Ovary (tissue), 9 donors: Measurements from ENCODE around the gene MRTFA. TPM values are rescaled to one million over a fixed set of nuclear protein-coding genes. Genes with fewer than 3 reads are reported as not detected.
"Not testable (repeated sequence)": the region's sequence is repeated elsewhere in the genome, so short reads cannot be mapped to it uniquely, and the experiment has no call there.

Experiments used
- DNase-seq, 5 donors: peaks; one replicate each; pipeline ENCODE4 v3.0.0-alpha.2; 2019 to 2020
- H3K27ac ChIP-seq, 2 donors: fragments of 200-600 bp; one replicate each; pipeline versions ENCODE4 v1.5.1 to v1.8.0; 2019 to 2022
- H3K27me3 ChIP-seq: fragments of 200-600 bp; one replicate; pipeline ENCODE4 v1.8.0; 2022
- H3K36me3 ChIP-seq: fragments of 200-600 bp; sonication (generic); one replicate; pipeline ENCODE4 v1.5.1; 2019
- H3K4me1 ChIP-seq: one replicate; pipeline ENCODE4 v1.8.1; 2013; ENCODE audit warnings: mild to moderate bottlenecking, moderate library complexity; ENCODE audit not compliant: insufficient read depth
- H3K4me3 ChIP-seq: fragments of 200-600 bp; sonication (generic); one replicate; pipeline ENCODE4 v1.5.1; 2017
- H3K9me3 ChIP-seq, 2 donors: fragments of 200-600 bp in 1 of 2; sonication (generic) in 1 of 2; one replicate each; pipeline versions ENCODE4 v1.5.1 to v1.8.1; 2013 to 2019; ENCODE audit warnings: mild to moderate bottlenecking in 1 of 2, moderate library complexity in 1 of 2
- CTCF ChIP-seq, 3 donors: fragments of 450-650 bp in 2 of 3; fragments of 200-600 bp in 1 of 3; IDR thresholded peaks; one replicate each; pipeline versions ENCODE4 v1.5.1 to v1.8.0; 2016 to 2022; ENCODE audit warnings: antibody characterized with exemption in 3 of 3, mild to moderate bottlenecking in 1 of 3
- EP300 ChIP-seq: sonication (generic); formaldehyde crosslinking; IDR thresholded peaks from one replicate; pipeline ENCODE4 v1.6.1; 2017; ENCODE audit warnings: antibody characterized with exemption
- POLR2A ChIP-seq: fragments of 450-650 bp; IDR thresholded peaks from one replicate; pipeline ENCODE4 v1.6.1; 2017; ENCODE audit warnings: antibody characterized with exemption, mild to moderate bottlenecking, moderate library complexity
- WGBS, 3 donors: extraction: QIAGEN DNeasy Blood & Tissue Kit in 1 of 3; methylation state at CpG; one replicate each; pipeline versions ENCODE4 v1.1.5 to v1.1.7; 2013 to 2017; 5-methylcytosine and 5-hydroxymethylcytosine counted together
- intact Hi-C, 4 donors: fragments of 100-400 bp; cut with DNase I; formaldehyde crosslinking; loops; one replicate each; pipeline versions ENCODE4 v1.11.0 to v1.15.1; 2022 to 2023
- polyA plus RNA-seq, 2 donors: library from polyadenylated mRNA; stranded (reverse); fragments of 200-250 nt in 1 of 2; fragments of 350-450 nt in 1 of 2; fragmentation: Illumina TruSeq in 1 of 2; extraction: RNeasy Lipid Tissue Mini Kit (QIAGEN cat#74804) in 1 of 2; gene quantifications; one replicate each; pipeline ENCODE4 v1.2.3, GENCODE V29; 2013 to 2014
- total RNA-seq, 7 donors: library from RNA; depleted of rRNA in 2 of 7; stranded (reverse); fragments of >200 nt in 2 of 7; fragmentation: NEBNext Ultra II Directional in 3 of 7; extraction: Animal tissue kit (Norgen Biotek cat#: 25700) in 3 of 7; gene quantifications; one replicate each; pipeline versions ENCODE4 v1.1.0 to v1.2.4, GENCODE V29; 2016 to 2023
- donor health status: DM: no; HTN: no; CAD: no; lungs with moderate emphysema.
- donor health status: DM: no; HTN: no; CAD: no.
- donor health status: Bipolar disorder and iron deficiency.
- donor health status: DM: yes; HTN: yes; CAD: no.
- donor health status: DM: no; HTN: no; CAD: no.
- donor health status: DM: yes; HTN: yes; CAD: no.

The MRTFA gene
- total and polyA plus RNA-seq, 9 donors, result 15.4 to 59.7 (median 54.9) TPM

- no peak for TF ChIP-seq POLR2A
- TF ChIP-seq EP300, result no peak
- TF ChIP-seq CTCF (IDR thresholded peaks at IDR 0.05), result no peak
- no peaks in the 10 kb centered on the region for H3K27me3 ChIP-seq
- intact Hi-C loops, result no loop called here
- DNase-seq, result no peak
- H3K27ac ChIP-seq, result no peak overlapping the region
- H3K9me3 ChIP-seq, result no peaks in the 10 kb centered on the region
- H3K4me3 ChIP-seq, result no peak overlapping the region
- WGBS, 3 donors, result 94 to 98% (median 97%) methylated on average over 2 of the region's 2 CpGs
- H3K4me1 ChIP-seq, result peaks cover 2% of the 10 kb centered on the region
- no peaks in the 10 kb centered on the region for H3K36me3 ChIP-seq
Measured at GRCh38 chr22:40544758-40545157, 91.8 kb downstream of the MRTFA start.

GRCh38 chr22:40542821-40543540, 93.5 kb downstream of the MRTFA start:
- intact Hi-C loops, result no loop called here
- H3K9me3 ChIP-seq, result no peaks in the 10 kb centered on the region
- no peak for DNase-seq
- no peaks in the 10 kb centered on the region for H3K36me3 ChIP-seq
- peaks cover 2% of the 10 kb centered on the region for H3K4me1 ChIP-seq
- H3K27me3 ChIP-seq, result no peaks in the 10 kb centered on the region
- TF ChIP-seq CTCF (IDR thresholded peaks at IDR 0.05), result no peak
- no peak for TF ChIP-seq POLR2A
- TF ChIP-seq EP300, result no peak
- no peak overlapping the region for H3K4me3 ChIP-seq
- WGBS, 3 donors, result 23 to 27% (median 23%) methylated on average over 2 of the region's 2 CpGs
- no peak overlapping the region for H3K27ac ChIP-seq

GRCh38 chr22:40541300-40541699, 95.2 kb downstream of the MRTFA start:
- intact Hi-C loops, result no loop called here
- Histone ChIP-seq H3K4me1 (peaks cover 2% of the 10 kb centered on the region), H3K27ac (no peak overlapping the region), H3K9me3 (no peaks in the 10 kb centered on the region), H3K4me3 (no peak overlapping the region), H3K27me3 (no peaks in the 10 kb centered on the region), H3K36me3 (no peaks in the 10 kb centered on the region)
- DNase-seq, result no peak
- TF ChIP-seq CTCF (IDR thresholded peaks at IDR 0.05) (no peak), EP300 (no peak), POLR2A (no peak)
- WGBS, 3 donors, result 77 to 90% (median 79%) methylated on average over 2 of the region's 2 CpGs

GRCh38 chr22:40540265-40540664, 96.3 kb downstream of the MRTFA start:
- TF ChIP-seq EP300 (no peak), CTCF (IDR thresholded peaks at IDR 0.05) (no peak), POLR2A (no peak)
- Histone ChIP-seq H3K27me3 (no peaks in the 10 kb centered on the region), H3K4me1 (peaks cover 2% of the 10 kb centered on the region), H3K4me3 (no peak overlapping the region), H3K27ac (no peak overlapping the region), H3K36me3 (no peaks in the 10 kb centered on the region), H3K9me3 (no peaks in the 10 kb centered on the region)
- intact Hi-C loops, result no loop called here
- 92 to 95% (median 93%) methylated on average over 5 of the region's 5 CpGs for WGBS, 3 donors
- no peak for DNase-seq

GRCh38 chr22:40536149-40536548, 100.4 kb downstream of the MRTFA start:
- H3K36me3 ChIP-seq, DNase-seq, intact Hi-C loops, H3K9me3 ChIP-seq, H3K27ac ChIP-seq, H3K4me3 ChIP-seq, H3K27me3 ChIP-seq: not testable (repeated sequence)
- H3K4me1 ChIP-seq, result peaks cover 10% of the 10 kb centered on the region
- 94 to 97% (median 96%) methylated on average over 23 to 24 of the region's 28 CpGs for WGBS, 3 donors
